GM12892 (cell line): ENCODE measurements around the gene MOXD1.

Source experiments
- POLR2A ChIP-seq: IDR thresholded peaks from 2 replicates; pipeline ENCODE4 v1.6.1; 2011; ENCODE audit warnings: low read depth, low read length, control low read depth
- POLR2AphosphoS5 ChIP-seq: IDR thresholded peaks from 2 replicates; pipeline ENCODE4 v1.6.1; 2011; ENCODE audit warnings: low read depth, low read length, control low read depth
- TAF1 ChIP-seq: IDR thresholded peaks from 2 replicates; pipeline ENCODE4 v1.6.1; 2011; ENCODE audit warnings: low read depth, mild to moderate bottlenecking, control low read depth, low read length, borderline replicate concordance

DNA sequence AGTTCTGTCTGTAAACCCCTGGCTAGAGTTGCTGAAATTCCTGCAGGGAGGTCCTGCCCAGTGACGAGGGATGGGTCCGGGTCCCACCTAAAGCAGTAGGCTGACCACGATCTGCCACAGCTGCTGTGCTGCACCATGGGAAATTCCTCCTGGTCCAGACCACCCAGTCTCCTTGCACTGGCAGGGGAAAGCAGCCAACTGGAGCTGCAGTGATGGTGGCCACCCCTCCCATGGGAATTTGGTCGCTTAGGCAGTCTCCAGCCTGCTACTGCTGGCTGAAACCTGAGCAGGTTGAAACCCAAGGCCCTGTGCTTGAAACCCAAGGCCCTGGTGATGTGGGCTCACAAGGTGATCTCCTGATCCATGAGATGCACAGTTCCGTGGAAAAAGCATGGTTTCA is 23.9 kb upstream of the MOXD1 start:
- no peak for TF ChIP-seq POLR2A
- TF ChIP-seq POLR2AphosphoS5: no peak
- TF ChIP-seq TAF1: no peak
